ENCODE data around the gene BFSP1. TPM values are rescaled to one million over a fixed set of nuclear protein-coding genes. Genes with fewer than 3 reads are reported as not detected.

BFSP1 gene
- total and polyA plus RNA-seq, 3 donors from 2014 or later, result 7.4 to 11.3 (median 10.7) TPM

- Histone ChIP-seq H3K36me3 (ENCODE audit: low read depth, missing control alignments) (no peaks in the 10 kb centered on the region), H3K9me3 (no peaks in the 10 kb centered on the region), H3K27ac (no peak overlapping the region), H3K4me3 (no peak overlapping the region), H3K27me3 (no peaks in the 10 kb centered on the region), H3K4me1 (no peaks in the 10 kb centered on the region)
- WGBS, 2 donors, result 85 to 95% methylated on average over 7 of the region's 7 CpGs
- DNase-seq, result no peak
- TF ChIP-seq POLR2A (IDR thresholded peaks at IDR 0.05), result no peak
- TF ChIP-seq, protein P1, sequence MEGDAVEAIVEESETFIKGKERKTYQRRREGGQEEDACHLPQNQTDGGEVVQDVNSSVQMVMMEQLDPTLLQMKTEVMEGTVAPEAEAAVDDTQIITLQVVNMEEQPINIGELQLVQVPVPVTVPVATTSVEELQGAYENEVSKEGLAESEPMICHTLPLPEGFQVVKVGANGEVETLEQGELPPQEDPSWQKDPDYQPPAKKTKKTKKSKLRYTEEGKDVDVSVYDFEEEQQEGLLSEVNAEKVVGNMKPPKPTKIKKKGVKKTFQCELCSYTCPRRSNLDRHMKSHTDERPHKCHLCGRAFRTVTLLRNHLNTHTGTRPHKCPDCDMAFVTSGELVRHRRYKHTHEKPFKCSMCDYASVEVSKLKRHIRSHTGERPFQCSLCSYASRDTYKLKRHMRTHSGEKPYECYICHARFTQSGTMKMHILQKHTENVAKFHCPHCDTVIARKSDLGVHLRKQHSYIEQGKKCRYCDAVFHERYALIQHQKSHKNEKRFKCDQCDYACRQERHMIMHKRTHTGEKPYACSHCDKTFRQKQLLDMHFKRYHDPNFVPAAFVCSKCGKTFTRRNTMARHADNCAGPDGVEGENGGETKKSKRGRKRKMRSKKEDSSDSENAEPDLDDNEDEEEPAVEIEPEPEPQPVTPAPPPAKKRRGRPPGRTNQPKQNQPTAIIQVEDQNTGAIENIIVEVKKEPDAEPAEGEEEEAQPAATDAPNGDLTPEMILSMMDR (IDR thresholded peaks at IDR 0.05), result no peak
- intact Hi-C loops (cut with DNase I; ENCODE audit: low total_unique reads), result no loop called here
These were observed 37.0 kb downstream of the BFSP1 start for GRCh38 chr20:17494201-17494600.

- no peak for DNase-seq
- intact Hi-C loops (cut with DNase I; ENCODE audit: low total_unique reads), result no loop called here
- no peaks in the 10 kb centered on the region for H3K27me3 ChIP-seq
- no peaks in the 10 kb centered on the region for H3K9me3 ChIP-seq
- no peak overlapping the region for H3K27ac ChIP-seq
- H3K36me3 ChIP-seq (ENCODE audit: low read depth, missing control alignments), result no peaks in the 10 kb centered on the region
- 84 to 85% methylated on average over 2 of the region's 2 CpGs for WGBS, 2 donors
- H3K4me3 ChIP-seq, result no peak overlapping the region
- H3K4me1 ChIP-seq, result no peaks in the 10 kb centered on the region
- TF ChIP-seq POLR2A (IDR thresholded peaks at IDR 0.05), result no peak
- TF ChIP-seq, protein P1 (IDR thresholded peaks at IDR 0.05), result no peak
These were observed 38.0 kb downstream of the BFSP1 start for GRCh38 chr20:17493173-17493572.

DNA sequence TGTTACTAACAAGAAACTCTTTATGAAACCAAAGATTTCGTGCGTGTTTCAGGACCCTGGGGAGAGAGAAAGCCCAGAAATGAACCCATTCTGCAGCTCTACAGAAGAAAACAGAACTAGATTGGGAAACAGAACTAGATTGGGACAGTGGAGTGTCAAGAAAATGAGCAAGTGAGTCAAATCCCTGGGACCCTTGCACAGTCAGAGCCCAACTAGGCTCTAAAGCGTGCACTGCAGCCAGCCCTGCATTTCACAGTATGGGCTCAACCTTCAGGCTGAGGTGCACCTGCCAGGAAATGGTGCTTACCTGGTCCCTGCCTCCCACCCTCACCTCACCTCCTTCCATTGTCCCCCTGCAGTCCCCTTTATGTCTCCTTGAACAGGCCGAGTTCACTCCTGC is 39.7 kb downstream of the BFSP1 start:
- TF ChIP-seq, protein P1 (IDR thresholded peaks at IDR 0.05), result no peak
- TF ChIP-seq POLR2A (IDR thresholded peaks at IDR 0.05), result no peak
- no peak for DNase-seq
- no peaks in the 10 kb centered on the region for H3K4me1 ChIP-seq
- intact Hi-C loops (cut with DNase I; ENCODE audit: low total_unique reads), result no loop called here
- no peaks in the 10 kb centered on the region for H3K9me3 ChIP-seq
- no peaks in the 10 kb centered on the region for H3K36me3 ChIP-seq (ENCODE audit: low read depth, missing control alignments)
- H3K27ac ChIP-seq, result no peak overlapping the region
- 95 to 98% methylated on average over 4 of the region's 4 CpGs for WGBS, 2 donors
- H3K4me3 ChIP-seq, result no peak overlapping the region
- no peaks in the 10 kb centered on the region for H3K27me3 ChIP-seq

DNA sequence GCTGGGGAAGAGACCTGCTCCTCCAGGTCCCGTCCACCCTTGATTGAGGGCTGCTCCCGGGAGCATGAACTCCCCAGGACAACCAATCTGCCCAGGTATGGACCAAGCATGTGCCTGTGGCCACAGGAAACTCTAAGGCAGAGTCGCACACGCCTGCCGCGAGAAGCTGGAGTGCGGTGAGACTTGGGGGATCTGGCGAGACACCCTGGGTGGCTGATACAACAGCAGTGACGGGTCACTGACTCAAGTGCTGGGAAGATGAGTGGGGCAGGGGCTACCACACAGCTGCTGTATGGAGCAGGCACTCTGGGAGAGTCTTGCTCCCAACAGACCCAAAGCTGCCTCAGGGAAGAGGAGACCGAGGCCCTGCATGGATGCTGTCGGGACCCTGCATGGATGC is 40.1 kb downstream of the BFSP1 start:
- Histone ChIP-seq H3K27ac (no peak overlapping the region), H3K9me3 (no peaks in the 10 kb centered on the region), H3K36me3 (ENCODE audit: low read depth, missing control alignments) (no peaks in the 10 kb centered on the region), H3K4me3 (no peak overlapping the region), H3K4me1 (no peaks in the 10 kb centered on the region), H3K27me3 (no peaks in the 10 kb centered on the region)
- 88 to 91% methylated on average over 11 of the region's 11 CpGs for WGBS, 2 donors
- DNase-seq, result no peak
- intact Hi-C loops (cut with DNase I; ENCODE audit: low total_unique reads), result no loop called here
- TF ChIP-seq, protein P1 (IDR thresholded peaks at IDR 0.05), result no peak
- no peak for TF ChIP-seq POLR2A (IDR thresholded peaks at IDR 0.05)

- Histone ChIP-seq H3K36me3 (ENCODE audit: low read depth, missing control alignments) (no peaks in the 10 kb centered on the region), H3K4me3 (no peak overlapping the region), H3K4me1 (no peaks in the 10 kb centered on the region), H3K9me3 (no peaks in the 10 kb centered on the region), H3K27me3 (no peaks in the 10 kb centered on the region), H3K27ac (no peak overlapping the region)
- intact Hi-C loops (cut with DNase I; ENCODE audit: low total_unique reads), result no loop called here
- DNase-seq, result no peak
- 91 to 96% methylated on average over 7 of the region's 7 CpGs for WGBS, 2 donors
- TF ChIP-seq, protein P1 (IDR thresholded peaks at IDR 0.05), result no peak
- TF ChIP-seq POLR2A (IDR thresholded peaks at IDR 0.05), result no peak
These were observed 40.7 kb downstream of the BFSP1 start for GRCh38 chr20:17490501-17490900.
